ENCODE results near the gene KRTAP17-1.

KRTAP17-1 gene

GRCh38 chr17:41340934-41341861, 25.7 kb upstream of the KRTAP17-1 start:
- no peak for TF ChIP-seq CTCF (IDR thresholded peaks at IDR 0.05; ENCODE audit: unreplicated experiment in 3 of 3)
- Mint-ChIP-seq H3K4me1 (peaks cover 6% of the 10 kb centered on the region), H3K27me3 (ENCODE audit: low read depth) (no peaks in the 10 kb centered on the region), H3K27ac (peak overlapping the region; percentile 72 to 87 (median 83)), H3K4me3 (no peak overlapping the region), H3K36me3 (ENCODE audit: low read depth) (no peaks in the 10 kb centered on the region), H3K9me3 (peaks cover 25% of the 10 kb centered on the region)

GRCh38 chr17:41340494-41340893, 25.0 kb upstream of the KRTAP17-1 start:
- peak overlapping the region; percentile 72 to 87 (median 83) for H3K27ac Mint-ChIP-seq
- no peaks in the 10 kb centered on the region for H3K36me3 Mint-ChIP-seq (ENCODE audit: low read depth)
- TF ChIP-seq CTCF (IDR thresholded peaks at IDR 0.05; ENCODE audit: unreplicated experiment in 3 of 3) = peak in 1 of 3 experiments; percentile 10
- peaks cover 6% of the 10 kb centered on the region for H3K4me1 Mint-ChIP-seq
- peaks cover 25% of the 10 kb centered on the region for H3K9me3 Mint-ChIP-seq
- H3K27me3 Mint-ChIP-seq (ENCODE audit: low read depth) = no peaks in the 10 kb centered on the region
- peak overlapping the region in 1 of 3 experiments; percentile 2 for H3K4me3 Mint-ChIP-seq

- Mint-ChIP-seq H3K9me3 (peaks cover 23% of the 10 kb centered on the region), H3K27me3 (ENCODE audit: low read depth) (no peaks in the 10 kb centered on the region)
- no peak for TF ChIP-seq CTCF (IDR thresholded peaks at IDR 0.05; ENCODE audit: unreplicated experiment in 3 of 3)
Observed at GRCh38 chr17:41339571-41340172, 24.2 kb upstream of the KRTAP17-1 start.

GRCh38 chr17:41338961-41339485, 23.5 kb upstream of the KRTAP17-1 start:
- Mint-ChIP-seq H3K27me3 (ENCODE audit: low read depth) (no peaks in the 10 kb centered on the region), H3K9me3 (peaks cover 20% of the 10 kb centered on the region), H3K36me3 (ENCODE audit: low read depth) (no peaks in the 10 kb centered on the region), H3K4me1 (peaks cover 6% of the 10 kb centered on the region), H3K27ac (peak overlapping the region; percentile 65 to 87 (median 83)), H3K4me3 (no peak overlapping the region)
- no peak for TF ChIP-seq CTCF (IDR thresholded peaks at IDR 0.05; ENCODE audit: unreplicated experiment in 3 of 3)

More at GRCh38 chr17:41339571-41340172, 24.2 kb upstream of the KRTAP17-1 start:
- Mint-ChIP-seq H3K4me3 (no peak overlapping the region), H3K27ac (peak overlapping the region; percentile 72 to 87 (median 83)), H3K4me1 (peaks cover 6% of the 10 kb centered on the region), H3K36me3 (ENCODE audit: low read depth) (no peaks in the 10 kb centered on the region)

- peaks cover 3% of the 10 kb centered on the region for H3K27me3 Mint-ChIP-seq (ENCODE audit: low read depth)
- no peaks in the 10 kb centered on the region for H3K36me3 Mint-ChIP-seq (ENCODE audit: low read depth)
- no peak for TF ChIP-seq CTCF (IDR thresholded peaks at IDR 0.05; ENCODE audit: unreplicated experiment in 3 of 3)
- H3K4me1 Mint-ChIP-seq = peaks cover 6% of the 10 kb centered on the region
- H3K27ac Mint-ChIP-seq = no peak overlapping the region
- no peak overlapping the region for H3K4me3 Mint-ChIP-seq
- no peaks in the 10 kb centered on the region for H3K9me3 Mint-ChIP-seq
Observed at GRCh38 chr17:41335747-41336146, 20.2 kb upstream of the KRTAP17-1 start.
